Measurements from ENCODE around the gene CEP295NL. TPM values are rescaled to one million over a fixed set of nuclear protein-coding genes. Genes with fewer than 3 reads are reported as not detected.

CEP295NL gene
- total and polyA plus RNA-seq, 2 of the 13 experiments (the other 11 are each of a cell fraction or from before 2014, with no cell fraction given), result not detected

- no peak for TF ChIP-seq SNAPC4 (CRISPR knock-in tag; IDR thresholded peaks at IDR 0.05)
- no peak for TF ChIP-seq CBFB (CRISPR knock-in tag; IDR thresholded peaks at IDR 0.05)
- TF ChIP-seq ZNF225 (CRISPR knock-in tag; IDR thresholded peaks at IDR 0.05), result peak; percentile 78; the same call in 1 of the 2 replicates
- 0 out of 2 replicates have a peak, but pooled peaks have one; percentile 2 for TF ChIP-seq ZNF468 (CRISPR knock-in tag; IDR thresholded peaks at IDR 0.05)
- peak; percentile 18 for TF ChIP-seq AGO1 (IDR thresholded peaks at IDR 0.05; ENCODE audit: low read depth, low read length, poor library complexity, severe bottlenecking)
- no peak for TF ChIP-seq CCAR2 (optimal IDR thresholded peaks at IDR 0.05; ENCODE audit: low read depth, low read length)
- no peak for TF ChIP-seq U2AF2 (IDR thresholded peaks at IDR 0.05; ENCODE audit: low read depth, low read length)
- 0 out of 2 replicates have a peak, but pooled peaks have one; percentile 54 for TF ChIP-seq HNRNPL (IDR thresholded peaks at IDR 0.05; ENCODE audit: low read depth, low read length)
- peak; percentile 4 for TF ChIP-seq HNRNPLL (IDR thresholded peaks at IDR 0.05; ENCODE audit: low read depth, low read length, poor library complexity, severe bottlenecking)
- TF ChIP-seq BCLAF1 (IDR thresholded peaks at IDR 0.05), result no peak
- no peak for TF ChIP-seq FOXA3 (CRISPR knock-in tag; IDR thresholded peaks at IDR 0.05)
- no peak for TF ChIP-seq SIX1 (CRISPR knock-in tag; IDR thresholded peaks at IDR 0.05; ENCODE audit: borderline replicate concordance)
Measured at GRCh38 chr17:78882540-78883088, 20.4 kb downstream of the CEP295NL start (continued).

Data from HepG2 (cell line).